ENCODE data around the gene PXDN.

The PXDN gene

DNA sequence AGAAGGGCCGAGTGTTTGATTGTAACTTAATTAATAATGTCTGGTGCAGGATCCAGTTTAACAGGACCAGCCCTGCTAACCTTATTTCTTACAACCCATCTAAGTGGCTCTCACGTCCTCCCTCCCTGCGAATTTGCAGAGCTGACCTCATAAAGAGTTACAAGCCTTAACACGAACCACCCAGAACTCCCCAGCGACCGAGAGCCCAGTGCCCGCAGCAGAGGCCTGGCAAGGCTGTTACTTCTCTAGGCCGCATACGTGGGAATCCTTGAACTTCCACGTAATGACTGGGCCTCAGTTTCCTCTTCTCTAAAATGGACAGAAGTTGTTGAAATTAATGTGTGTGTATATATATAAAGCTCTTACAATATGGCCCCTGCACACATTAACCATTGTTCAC lies 55.5 kb downstream of the PXDN start:
- H3K27ac ChIP-seq, result no peak overlapping the region
- TF ChIP-seq, protein P1, sequence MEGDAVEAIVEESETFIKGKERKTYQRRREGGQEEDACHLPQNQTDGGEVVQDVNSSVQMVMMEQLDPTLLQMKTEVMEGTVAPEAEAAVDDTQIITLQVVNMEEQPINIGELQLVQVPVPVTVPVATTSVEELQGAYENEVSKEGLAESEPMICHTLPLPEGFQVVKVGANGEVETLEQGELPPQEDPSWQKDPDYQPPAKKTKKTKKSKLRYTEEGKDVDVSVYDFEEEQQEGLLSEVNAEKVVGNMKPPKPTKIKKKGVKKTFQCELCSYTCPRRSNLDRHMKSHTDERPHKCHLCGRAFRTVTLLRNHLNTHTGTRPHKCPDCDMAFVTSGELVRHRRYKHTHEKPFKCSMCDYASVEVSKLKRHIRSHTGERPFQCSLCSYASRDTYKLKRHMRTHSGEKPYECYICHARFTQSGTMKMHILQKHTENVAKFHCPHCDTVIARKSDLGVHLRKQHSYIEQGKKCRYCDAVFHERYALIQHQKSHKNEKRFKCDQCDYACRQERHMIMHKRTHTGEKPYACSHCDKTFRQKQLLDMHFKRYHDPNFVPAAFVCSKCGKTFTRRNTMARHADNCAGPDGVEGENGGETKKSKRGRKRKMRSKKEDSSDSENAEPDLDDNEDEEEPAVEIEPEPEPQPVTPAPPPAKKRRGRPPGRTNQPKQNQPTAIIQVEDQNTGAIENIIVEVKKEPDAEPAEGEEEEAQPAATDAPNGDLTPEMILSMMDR (conservative IDR thresholded peaks at IDR 0.05), result no peak
- no peak for TF ChIP-seq ZFX (IDR thresholded peaks at IDR 0.05)

- H3K27ac ChIP-seq, result peak overlapping the region; percentile 93
- TF ChIP-seq ZFX (IDR thresholded peaks at IDR 0.05), result no peak
- TF ChIP-seq, protein P1 (conservative IDR thresholded peaks at IDR 0.05), result no peak
Measured at GRCh38 chr2:1688161-1688560, 56.2 kb downstream of the PXDN start.

DNA sequence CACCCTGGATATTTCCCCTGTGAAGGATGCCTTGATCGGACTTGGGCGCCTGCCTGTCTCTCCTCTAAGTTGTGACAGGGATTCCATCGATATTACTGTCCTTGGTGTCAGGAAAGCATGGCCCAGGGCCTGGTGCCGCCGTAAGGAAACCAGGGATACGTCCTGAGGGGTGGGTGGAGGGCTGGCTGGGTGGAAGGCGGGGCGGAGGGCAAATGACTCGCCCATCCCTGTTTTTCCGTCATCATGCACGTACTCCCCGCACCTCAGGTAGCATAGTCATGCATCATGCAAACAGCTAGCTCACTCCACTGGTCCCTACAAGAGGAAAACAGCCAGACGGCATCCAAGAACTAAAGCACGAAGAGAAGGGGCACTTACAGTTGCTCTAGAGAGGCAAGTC lies 57.1 kb downstream of the PXDN start:
- TF ChIP-seq ZFX (IDR thresholded peaks at IDR 0.05), result no peak
- TF ChIP-seq, protein P1 (conservative IDR thresholded peaks at IDR 0.05), result no peak
- H3K27ac ChIP-seq, result peak overlapping the region; percentile 93

DNA sequence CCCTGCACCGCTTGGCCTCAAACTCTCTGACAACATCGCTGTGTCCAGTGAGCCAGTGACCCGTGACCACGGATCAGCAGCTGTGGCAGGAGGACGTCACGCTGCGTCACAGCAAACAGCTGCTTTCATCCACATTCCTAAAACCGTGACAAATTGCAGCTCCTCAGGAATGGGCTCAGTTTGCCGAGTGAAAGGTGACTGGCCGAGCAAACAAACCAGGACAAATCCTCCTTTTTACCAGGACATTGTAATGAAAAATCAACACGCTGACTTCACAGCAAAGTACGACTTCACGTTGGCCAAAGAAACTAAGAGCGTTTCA lies 57.6 kb downstream of the PXDN start:
- H3K27ac ChIP-seq, result peak overlapping the region; percentile 93
- no peak for TF ChIP-seq ZFX (IDR thresholded peaks at IDR 0.05)
- TF ChIP-seq, protein P1 (conservative IDR thresholded peaks at IDR 0.05), result no peak

DNA sequence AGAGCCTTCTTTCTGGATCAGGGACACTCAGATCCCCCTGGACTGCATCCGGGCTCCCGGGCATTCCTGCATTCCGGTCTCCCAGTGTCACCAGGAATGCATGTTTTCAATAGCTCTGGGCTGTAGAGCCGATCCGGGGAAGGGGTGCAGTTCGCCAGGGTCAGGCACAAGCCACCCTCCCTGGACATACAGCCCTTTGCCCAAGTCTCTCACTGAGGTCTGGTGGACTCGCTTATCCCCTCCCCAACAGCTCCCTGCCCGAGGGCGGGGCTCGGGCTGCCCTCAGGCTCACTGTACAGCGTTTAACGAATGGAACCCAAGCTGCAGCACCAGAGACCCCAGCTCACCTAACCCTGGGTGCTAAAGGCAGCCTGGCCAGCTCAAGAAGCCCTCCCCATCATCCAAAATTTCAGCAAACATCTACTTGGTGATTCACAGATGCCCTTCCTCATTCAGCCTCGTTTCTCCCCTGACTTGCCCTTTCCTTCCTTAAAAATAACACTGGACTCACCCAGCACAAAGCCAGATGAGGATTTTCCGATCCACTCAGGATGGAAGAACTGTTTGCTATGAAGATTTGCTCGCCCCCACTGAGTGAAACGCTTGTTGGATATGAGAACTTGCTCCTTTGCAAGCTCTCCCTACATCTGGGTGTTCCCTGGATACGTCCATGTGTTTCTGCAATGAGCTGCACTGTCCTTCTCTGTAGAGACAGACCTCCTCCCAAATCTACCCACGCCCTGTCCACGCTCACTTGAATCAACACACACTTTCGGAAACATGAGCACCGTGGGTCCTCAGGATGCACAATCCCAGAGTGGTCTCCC lies 58.1 kb downstream of the PXDN start:
- TF ChIP-seq ZFX (IDR thresholded peaks at IDR 0.05), result no peak
- TF ChIP-seq, protein P1 (conservative IDR thresholded peaks at IDR 0.05), result no peak
- H3K27ac ChIP-seq, result peak overlapping the region; percentile 93

- peak overlapping the region; percentile 93 for H3K27ac ChIP-seq
Measured at GRCh38 chr2:1685078-1685956, 59.0 kb downstream of the PXDN start.

More at GRCh38 chr2:1685078-1685956, 59.0 kb downstream of the PXDN start:
- TF ChIP-seq, protein P1 (conservative IDR thresholded peaks at IDR 0.05), result no peak
- no peak for TF ChIP-seq ZFX (IDR thresholded peaks at IDR 0.05)

Measured in C4-2B (cell line).